Endothelial cell of umbilical vein (primary cell): Measurements from ENCODE around the gene C16orf78.

ENCODE experiments used
- EZH2 ChIP-seq: IDR thresholded peaks from 2 replicates; pipeline ENCODE4 v1.6.1; 2012; ENCODE audit warnings: borderline replicate concordance, low read depth, mild to moderate bottlenecking, moderate library complexity, low read length, inconsistent platforms; ENCODE audit not compliant: severe bottlenecking
- JUN ChIP-seq: IDR thresholded peaks from 2 replicates; pipeline ENCODE4 v1.6.1; 2011; ENCODE audit warnings: borderline replicate concordance, low read depth; ENCODE audit not compliant: insufficient read length, insufficient read depth
- MYC ChIP-seq: IDR thresholded peaks from one replicate; pipeline ENCODE4 v1.6.1; 2011; ENCODE audit warnings: mild to moderate bottlenecking, low read depth, low read length
- POLR2A ChIP-seq: IDR thresholded peaks from 2 replicates; pipeline ENCODE4 v1.6.1; 2012; ENCODE audit warnings: low read depth, mild to moderate bottlenecking, control low read depth, low read length
- POLR2AphosphoS5 ChIP-seq: IDR thresholded peaks from 2 replicates; pipeline ENCODE4 v1.6.1; 2012; ENCODE audit warnings: low read depth, mild to moderate bottlenecking, control low read depth, low read length, moderate library complexity; ENCODE audit not compliant: insufficient read depth
- TF ChIP-seq, protein P1 (sequence below), 2 donors: IDR thresholded peaks; 1 replicate in 1 of 2; 2 replicates in 1 of 2; pipeline ENCODE4 v1.5.1; 2011; ENCODE audit warnings: low read length in 2 of 2, mild to moderate bottlenecking in 2 of 2, moderate library complexity in 2 of 2, control low read depth in 1 of 2, inconsistent platforms in 1 of 2, low read depth in 1 of 2; ENCODE audit not compliant: insufficient read depth in 1 of 2; ENCODE audit errors: extremely low read depth in 1 of 2
- TF ChIP-seq, protein P2 (sequence below): IDR thresholded peaks from 2 replicates; pipeline ENCODE4 v1.6.1; 2011; ENCODE audit not compliant: insufficient read depth, insufficient read length

DNA sequence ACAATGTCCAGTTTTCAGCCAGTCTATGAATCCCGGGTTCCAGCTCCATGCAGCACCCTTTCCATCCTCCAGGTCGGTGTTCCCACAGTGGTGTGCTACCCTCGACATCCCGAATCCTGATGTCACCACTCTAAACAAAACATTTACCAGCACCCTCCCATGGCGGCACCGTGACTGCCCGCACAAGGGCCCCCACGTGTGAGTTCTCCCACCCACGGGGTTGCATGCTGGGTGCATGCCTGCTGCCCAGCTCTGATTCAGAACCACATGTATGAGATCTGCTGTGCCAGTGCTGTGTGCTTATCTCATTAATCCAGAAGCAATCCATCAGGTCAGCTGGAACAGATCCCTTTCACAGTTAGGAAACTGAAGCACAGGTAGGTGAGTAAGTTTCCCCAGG is 57.4 kb downstream of the C16orf78 start:
- TF ChIP-seq, protein P1, sequence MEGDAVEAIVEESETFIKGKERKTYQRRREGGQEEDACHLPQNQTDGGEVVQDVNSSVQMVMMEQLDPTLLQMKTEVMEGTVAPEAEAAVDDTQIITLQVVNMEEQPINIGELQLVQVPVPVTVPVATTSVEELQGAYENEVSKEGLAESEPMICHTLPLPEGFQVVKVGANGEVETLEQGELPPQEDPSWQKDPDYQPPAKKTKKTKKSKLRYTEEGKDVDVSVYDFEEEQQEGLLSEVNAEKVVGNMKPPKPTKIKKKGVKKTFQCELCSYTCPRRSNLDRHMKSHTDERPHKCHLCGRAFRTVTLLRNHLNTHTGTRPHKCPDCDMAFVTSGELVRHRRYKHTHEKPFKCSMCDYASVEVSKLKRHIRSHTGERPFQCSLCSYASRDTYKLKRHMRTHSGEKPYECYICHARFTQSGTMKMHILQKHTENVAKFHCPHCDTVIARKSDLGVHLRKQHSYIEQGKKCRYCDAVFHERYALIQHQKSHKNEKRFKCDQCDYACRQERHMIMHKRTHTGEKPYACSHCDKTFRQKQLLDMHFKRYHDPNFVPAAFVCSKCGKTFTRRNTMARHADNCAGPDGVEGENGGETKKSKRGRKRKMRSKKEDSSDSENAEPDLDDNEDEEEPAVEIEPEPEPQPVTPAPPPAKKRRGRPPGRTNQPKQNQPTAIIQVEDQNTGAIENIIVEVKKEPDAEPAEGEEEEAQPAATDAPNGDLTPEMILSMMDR (IDR thresholded peaks at IDR 0.05; ENCODE audit: extremely low read depth in 1 of 2, insufficient read depth in 1 of 2, low read depth in 1 of 2, low read length in 2 of 2) = no peak
- TF ChIP-seq POLR2A = no peak
- no peak for TF ChIP-seq EZH2
- TF ChIP-seq MYC = no peak
- no peak for TF ChIP-seq POLR2AphosphoS5
- TF ChIP-seq, protein P2, sequence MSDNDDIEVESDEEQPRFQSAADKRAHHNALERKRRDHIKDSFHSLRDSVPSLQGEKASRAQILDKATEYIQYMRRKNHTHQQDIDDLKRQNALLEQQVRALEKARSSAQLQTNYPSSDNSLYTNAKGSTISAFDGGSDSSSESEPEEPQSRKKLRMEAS = no peak
- no peak for TF ChIP-seq JUN
